Activated CD8-positive, alpha-beta T cell treated with anti-CD3 and anti-CD28 coated beads for 36 hours (primary cell): ENCODE measurements around the gene ABHD17C. TPM values are rescaled to one million over a fixed set of nuclear protein-coding genes. Genes with fewer than 3 reads are reported as not detected.
"Not testable (repeated sequence)": the region's sequence is repeated elsewhere in the genome, so short reads cannot be mapped to it uniquely, and the experiment has no call there.

ENCODE experiments used
- ATAC-seq: fragments of 200-7000 bp; cut with Tn5 transposase; one replicate; pipeline ENCODE4 v1.10.0; 2021; ENCODE audit warnings: mild to moderate bottlenecking, moderate library complexity
- CTCF ChIA-PET: fragments of 350-600 bp; sonication (Branson Sonifier 250); formaldehyde crosslinking; loops from one replicate; lab custom pipeline; 2021; ENCODE audit warnings: antibody characterized with exemption; lab: Charles Lee
- POLR2A ChIA-PET: fragments of 350-600 bp; sonication (Branson Sonifier 250); formaldehyde crosslinking; loops from one replicate; lab custom pipeline; 2021; ENCODE audit warnings: antibody characterized with exemption; lab: Charles Lee
- DNase-seq: peaks from one replicate; pipeline ENCODE4 v3.0.0-alpha.2; 2020
- H3K27ac Mint-ChIP-seq: one replicate; pipeline ENCODE4 v1.8.0; 2021; ENCODE audit warnings: mild to moderate bottlenecking, mixed read lengths
- H3K27me3 Mint-ChIP-seq: one replicate; pipeline ENCODE4 v1.8.0; 2021; ENCODE audit warnings: mixed read lengths
- H3K36me3 Mint-ChIP-seq: one replicate; pipeline ENCODE4 v1.8.0; 2021; ENCODE audit warnings: low read depth, mixed read lengths
- H3K4me1 Mint-ChIP-seq: one replicate; pipeline ENCODE4 v1.8.0; 2021; ENCODE audit warnings: low read depth, mixed read lengths
- H3K4me3 Mint-ChIP-seq: one replicate; pipeline ENCODE4 v1.8.0; 2021; ENCODE audit warnings: mild to moderate bottlenecking, moderate library complexity, mixed read lengths
- H3K9me3 Mint-ChIP-seq: one replicate; pipeline ENCODE4 v1.8.0; 2021; ENCODE audit warnings: mixed read lengths
- CTCF ChIP-seq: fragments of 200-600 bp; IDR thresholded peaks from one replicate; pipeline ENCODE4 v1.8.0; 2022; ENCODE audit warnings: antibody characterized with exemption, mild to moderate bottlenecking
- intact Hi-C: fragments of 100-400 bp; cut with micrococcal nuclease; formaldehyde crosslinking; loops from one replicate; pipeline ENCODE4 v1.10.0; 2022
- total RNA-seq, 2 experiments: library from RNA; stranded (reverse); gene quantifications; one replicate each; pipeline ENCODE4 v1.2.3, GENCODE V29; 2021

The ABHD17C gene
- total RNA-seq, 2 experiments from 2014 or later, result 5.4 to 5.6 TPM

GRCh38 chr15:80758130-80758745, 63.1 kb downstream of the ABHD17C start:
- DNase-seq (no peak), ATAC-seq (no peak)
- peaks cover 2% of the 10 kb centered on the region for H3K36me3 Mint-ChIP-seq
- no peaks in the 10 kb centered on the region for H3K27me3 Mint-ChIP-seq
- ChIA-PET POLR2A (no interaction called here), CTCF (no interaction called here)
- H3K27ac Mint-ChIP-seq, result no peak overlapping the region
- H3K4me1 Mint-ChIP-seq, result peaks cover 4% of the 10 kb centered on the region
- intact Hi-C loops, result no loop called here
- TF ChIP-seq CTCF, result no peak
- H3K4me3 Mint-ChIP-seq, result no peak overlapping the region
- no peaks in the 10 kb centered on the region for H3K9me3 Mint-ChIP-seq

GRCh38 chr15:80760960-80761359, 65.8 kb downstream of the ABHD17C start:
- CTCF ChIA-PET, result no interaction called here
- intact Hi-C loops, result no loop called here
- no peak for TF ChIP-seq CTCF
- Mint-ChIP-seq H3K4me1 (no peaks in the 10 kb centered on the region), H3K4me3 (no peak overlapping the region), H3K27ac (no peak overlapping the region), H3K36me3 (no peaks in the 10 kb centered on the region), H3K9me3 (no peaks in the 10 kb centered on the region), H3K27me3 (no peaks in the 10 kb centered on the region)
- no peak for DNase-seq
- POLR2A ChIA-PET, result no interaction called here
- ATAC-seq, result no peak

GRCh38 chr15:80761754-80762153, 66.6 kb downstream of the ABHD17C start:
- H3K9me3 Mint-ChIP-seq, result no peaks in the 10 kb centered on the region
- TF ChIP-seq CTCF, result no peak
- POLR2A ChIA-PET, result no interaction called here
- no peak for DNase-seq
- intact Hi-C loops, result no loop called here
- H3K36me3 Mint-ChIP-seq, result no peaks in the 10 kb centered on the region
- CTCF ChIA-PET, result no interaction called here
- no peaks in the 10 kb centered on the region for H3K4me1 Mint-ChIP-seq
- no peak overlapping the region for H3K4me3 Mint-ChIP-seq
- no peak overlapping the region for H3K27ac Mint-ChIP-seq
- no peaks in the 10 kb centered on the region for H3K27me3 Mint-ChIP-seq
- ATAC-seq, result no peak

- POLR2A ChIA-PET, intact Hi-C loops, H3K4me3 Mint-ChIP-seq, H3K36me3 Mint-ChIP-seq, ATAC-seq, H3K9me3 Mint-ChIP-seq, H3K27ac Mint-ChIP-seq, H3K27me3 Mint-ChIP-seq, DNase-seq, H3K4me1 Mint-ChIP-seq: not testable (repeated sequence)
- CTCF ChIA-PET, result interaction anchor here (0.7 to 1.2 kb wide), 2 partner anchors 13 to 16 kb away, joined by 3 to 4 read pairs; partner anchors contain the start of gene CEMIP
Observed at GRCh38 chr15:80763235-80763634, 68.1 kb downstream of the ABHD17C start.

GRCh38 chr15:80764535-80764934, 69.4 kb downstream of the ABHD17C start:
- DNase-seq (no peak), ATAC-seq (no peak)
- intact Hi-C loops, result no loop called here
- Mint-ChIP-seq H3K27ac (no peak overlapping the region), H3K9me3 (no peaks in the 10 kb centered on the region), H3K4me1 (peaks cover 2% of the 10 kb centered on the region), H3K27me3 (peaks cover 1% of the 10 kb centered on the region), H3K4me3 (no peak overlapping the region), H3K36me3 (no peaks in the 10 kb centered on the region)
- TF ChIP-seq CTCF, result no peak
- POLR2A ChIA-PET, result no interaction called here
- CTCF ChIA-PET, result interaction anchor here (1.2 kb wide), 1 partner anchor 12 kb away, joined by 4 read pairs; no protein-coding TSS in a partner anchor
